Measurements from ENCODE around the gene PEAR1. TPM values are rescaled to one million over a fixed set of nuclear protein-coding genes. Genes with fewer than 3 reads are reported as not detected.

PEAR1 gene
- total RNA-seq, 1 experiment from 2014 or later: 0.18 TPM

GRCh38 chr1:156880473-156880872 is 13.0 kb upstream of the PEAR1 start:
- intact Hi-C loops (cut with micrococcal nuclease; ENCODE audit: unreplicated experiment): no loop called here
- Histone ChIP-seq H3K27me3 (replicated peaks; ENCODE audit: control insufficient read depth, insufficient read depth, low read length) (peaks cover 2% of the 10 kb centered on the region; the same call in 1 of the 2 replicates), H3K4me3 (ENCODE audit: low read depth, low read length) (no peak overlapping the region), H3K9me3 (no peaks in the 10 kb centered on the region), H3K4me1 (no peaks in the 10 kb centered on the region), H3K36me3 (ENCODE audit: control insufficient read depth, insufficient read depth, low read length) (no peaks in the 10 kb centered on the region)
- H3K9me3 Mint-ChIP-seq (ENCODE audit: unreplicated experiment): no peaks in the 10 kb centered on the region
- no peaks in the 10 kb centered on the region for H3K4me1 Mint-ChIP-seq (ENCODE audit: low read depth, unreplicated experiment)
- no peak for DNase-seq
- ChIA-PET POLR2A (no interaction called here), CTCF (interaction anchor here (2.2 kb wide), 1 partner anchor 9 kb away, joined by 5 read pairs; no protein-coding TSS in a partner anchor)
- H3K4me3 Mint-ChIP-seq (ENCODE audit: unreplicated experiment): no peak overlapping the region
- H3K36me3 Mint-ChIP-seq (ENCODE audit: insufficient read depth, unreplicated experiment): no peaks in the 10 kb centered on the region
- H3K27ac Mint-ChIP-seq (ENCODE audit: unreplicated experiment): no peak overlapping the region
- H3K27me3 Mint-ChIP-seq (ENCODE audit: insufficient read depth, unreplicated experiment): peaks cover 14% of the 10 kb centered on the region
- BruUV-seq (replicated peaks): no TSS peak
- TF ChIP-seq CTCF (IDR thresholded peaks at IDR 0.05; ENCODE audit: insufficient read depth in 1 of 2, low read depth in 1 of 2, low read length in 1 of 2, severe bottlenecking in 1 of 2, unreplicated experiment in 1 of 2): no peak

GRCh38 chr1:156881101-156881500 is 12.4 kb upstream of the PEAR1 start:
- H3K27me3 ChIP-seq (replicated peaks; ENCODE audit: control insufficient read depth, insufficient read depth, low read length): peaks cover 2% of the 10 kb centered on the region; the same call in 1 of the 2 replicates
- POLR2A ChIA-PET: no interaction called here
- no TSS peak for BruUV-seq (replicated peaks)

GRCh38 chr1:156881663-156882062 is 11.9 kb upstream of the PEAR1 start:
- no peaks in the 10 kb centered on the region for H3K36me3 ChIP-seq (ENCODE audit: control insufficient read depth, insufficient read depth, low read length)
- no peak for DNase-seq
- Mint-ChIP-seq H3K36me3 (ENCODE audit: insufficient read depth, unreplicated experiment) (no peaks in the 10 kb centered on the region), H3K4me3 (ENCODE audit: unreplicated experiment) (no peak overlapping the region), H3K9me3 (ENCODE audit: unreplicated experiment) (no peaks in the 10 kb centered on the region), H3K4me1 (ENCODE audit: low read depth, unreplicated experiment) (no peaks in the 10 kb centered on the region), H3K27ac (ENCODE audit: unreplicated experiment) (no peak overlapping the region), H3K27me3 (ENCODE audit: insufficient read depth, unreplicated experiment) (peaks cover 11% of the 10 kb centered on the region)
- peaks cover 2% of the 10 kb centered on the region; the same call in 1 of the 2 replicates for H3K27me3 ChIP-seq (replicated peaks; ENCODE audit: control insufficient read depth, insufficient read depth, low read length)
- intact Hi-C loops (cut with micrococcal nuclease; ENCODE audit: unreplicated experiment): no loop called here
- CTCF ChIA-PET: interaction anchor here (2.2 kb wide), 1 partner anchor 8 kb away, joined by 5 read pairs; no protein-coding TSS in a partner anchor
- no peaks in the 10 kb centered on the region for H3K9me3 ChIP-seq
- no peak overlapping the region for H3K4me3 ChIP-seq (ENCODE audit: low read depth, low read length)
- BruUV-seq (replicated peaks): no TSS peak
- no peaks in the 10 kb centered on the region for H3K4me1 ChIP-seq
- TF ChIP-seq CTCF (IDR thresholded peaks at IDR 0.05; ENCODE audit: insufficient read depth in 1 of 2, low read depth in 1 of 2, low read length in 1 of 2, severe bottlenecking in 1 of 2, unreplicated experiment in 1 of 2): no peak
- POLR2A ChIA-PET: no interaction called here

More at GRCh38 chr1:156881101-156881500, 12.4 kb upstream of the PEAR1 start:
- Histone ChIP-seq H3K9me3 (no peaks in the 10 kb centered on the region), H3K36me3 (ENCODE audit: control insufficient read depth, insufficient read depth, low read length) (no peaks in the 10 kb centered on the region), H3K4me1 (no peaks in the 10 kb centered on the region), H3K4me3 (ENCODE audit: low read depth, low read length) (no peak overlapping the region)
- no peak overlapping the region for H3K27ac Mint-ChIP-seq (ENCODE audit: unreplicated experiment)
- CTCF ChIA-PET: interaction anchor here (2.2 kb wide), 1 partner anchor 9 kb away, joined by 5 read pairs; no protein-coding TSS in a partner anchor
- no peaks in the 10 kb centered on the region for H3K9me3 Mint-ChIP-seq (ENCODE audit: unreplicated experiment)
- H3K4me1 Mint-ChIP-seq (ENCODE audit: low read depth, unreplicated experiment): no peaks in the 10 kb centered on the region
- H3K36me3 Mint-ChIP-seq (ENCODE audit: insufficient read depth, unreplicated experiment): no peaks in the 10 kb centered on the region
- no peak overlapping the region for H3K4me3 Mint-ChIP-seq (ENCODE audit: unreplicated experiment)
- no peak for TF ChIP-seq CTCF (IDR thresholded peaks at IDR 0.05; ENCODE audit: insufficient read depth in 1 of 2, low read depth in 1 of 2, low read length in 1 of 2, severe bottlenecking in 1 of 2, unreplicated experiment in 1 of 2)
- intact Hi-C loops (cut with micrococcal nuclease; ENCODE audit: unreplicated experiment): no loop called here
- H3K27me3 Mint-ChIP-seq (ENCODE audit: insufficient read depth, unreplicated experiment): peaks cover 14% of the 10 kb centered on the region
- DNase-seq: no peak
